H1 (cell line): ENCODE data around the gene ANKDD1A. TPM values are rescaled to one million over a fixed set of nuclear protein-coding genes. Genes with fewer than 3 reads are reported as not detected.

Source experiments
- ASH2L ChIP-seq: fragments of 200-600, 300-600 bp; sonication (generic); IDR thresholded peaks from one replicate; pipeline ENCODE4 v1.7.1; 2017; ENCODE audit warnings: low read length
- ATF2 ChIP-seq: IDR thresholded peaks from 2 replicates; pipeline ENCODE4 v1.6.1; 2012; ENCODE audit warnings: low read length, inconsistent platforms
- BCL11A ChIP-seq, 2 experiments: IDR thresholded peaks; one replicate each; pipeline ENCODE4 v1.6.1; 2011; ENCODE audit warnings: low read depth in 2 of 2, low read length in 2 of 2, mild to moderate bottlenecking in 2 of 2
- CTBP2 ChIP-seq: IDR thresholded peaks from 2 replicates; pipeline ENCODE4 v1.7.0; 2011; ENCODE audit warnings: borderline replicate concordance, mild to moderate bottlenecking, moderate library complexity, mixed read lengths, low read length; ENCODE audit not compliant: insufficient read depth, insufficient read length
- EGR1 ChIP-seq: IDR thresholded peaks from 2 replicates; pipeline ENCODE4 v1.6.1; 2011; ENCODE audit warnings: low read depth, low read length, borderline replicate concordance
- EP300 ChIP-seq, 2 experiments: IDR thresholded peaks; 1 replicate in 1 of 2; 2 replicates in 1 of 2; pipeline ENCODE4 v1.6.1; 2011 to 2012; ENCODE audit warnings: low read depth in 2 of 2, low read length in 2 of 2, mild to moderate bottlenecking in 2 of 2, borderline replicate concordance in 1 of 2, inconsistent platforms in 1 of 2, moderate library complexity in 1 of 2
- EZH2 ChIP-seq: fragments of 200-600 bp; sonication (generic); IDR thresholded peaks from 2 replicates; pipeline ENCODE4 v1.7.1; 2012; ENCODE audit warnings: low read depth, mild to moderate bottlenecking, moderate library complexity, low read length, inconsistent platforms; ENCODE audit not compliant: severe bottlenecking
- JUND ChIP-seq: IDR thresholded peaks from 2 replicates; pipeline ENCODE4 v1.6.1; 2011; ENCODE audit warnings: mild to moderate bottlenecking, improper control_type of control experiment, low read length
- KDM5A ChIP-seq: fragments of 200-600 bp; IDR thresholded peaks from 2 replicates; pipeline ENCODE4 v1.7.1; 2012; ENCODE audit warnings: mild to moderate bottlenecking, low read length, inconsistent platforms, mixed read lengths
- RBBP5 ChIP-seq: IDR thresholded peaks from 2 replicates; pipeline ENCODE4 v1.7.1; 2012; ENCODE audit warnings: low read depth, mild to moderate bottlenecking, inconsistent platforms, low read length, moderate library complexity, borderline replicate concordance
- SP2 ChIP-seq: IDR thresholded peaks from 2 replicates; pipeline ENCODE4 v1.6.1; 2012; ENCODE audit warnings: mild to moderate bottlenecking, low read length, inconsistent platforms
- SUZ12 ChIP-seq: fragments of 200-600 bp; sonication (generic); IDR thresholded peaks from 2 replicates; pipeline ENCODE4 v1.6.1; 2012; ENCODE audit warnings: mild to moderate bottlenecking, inconsistent platforms, low read length, moderate library complexity, mixed read lengths
- TEAD4 ChIP-seq: IDR thresholded peaks from 2 replicates; pipeline ENCODE4 v1.6.1; 2012; ENCODE audit warnings: low read depth, low read length, inconsistent platforms, mixed read lengths
- YY1 ChIP-seq: IDR thresholded peaks from 2 replicates; pipeline ENCODE4 v1.6.1; 2011; ENCODE audit warnings: low read depth, mild to moderate bottlenecking, low read length
- ZNF274 ChIP-seq: IDR thresholded peaks from 2 replicates; pipeline ENCODE4 v1.7.0; 2012; ENCODE audit warnings: low read length, borderline replicate concordance; ENCODE audit errors: extremely low read depth
- polyA plus RNA-seq, 7 experiments: library from polyadenylated mRNA; depleted of rRNA in 3 of 7; stranded (reverse) in 5 of 7; unstranded in 2 of 7; fragments of >200 nt in 5 of 7; fragments of 200-250 nt in 2 of 7; gene quantifications; 1 replicate in 5 of 7; 2 replicates in 1 of 7; 4 replicates in 1 of 7; pipeline versions ENCODE4 v1.2.1 to v1.2.3, GENCODE V29; 2011 to 2013; ENCODE audit warnings: missing spikeins in 2 of 7, mixed read lengths in 2 of 7
- total RNA-seq: library from RNA; stranded (reverse); fragmentation: NEBNext Ultra II Directional; extraction: Animal tissue kit (Norgen Biotek cat#: 25700); gene quantifications from 2 replicates; pipeline ENCODE4 v1.2.1, GENCODE V29; 2021
- TF ChIP-seq, protein P1 (sequence below): IDR thresholded peaks from 2 replicates; pipeline ENCODE4 v1.6.1; 2011; ENCODE audit warnings: low read length, improper control_type of control experiment
- TF ChIP-seq, protein P2 (sequence below): IDR thresholded peaks from 2 replicates; pipeline ENCODE4 v1.6.1; 2012; ENCODE audit warnings: inconsistent platforms

Gene ANKDD1A
- total and polyA plus RNA-seq, 2 of the 8 experiments (the other 6 are each of a cell fraction or from before 2014, with no cell fraction given) = 4.1 to 5.0 TPM

DNA sequence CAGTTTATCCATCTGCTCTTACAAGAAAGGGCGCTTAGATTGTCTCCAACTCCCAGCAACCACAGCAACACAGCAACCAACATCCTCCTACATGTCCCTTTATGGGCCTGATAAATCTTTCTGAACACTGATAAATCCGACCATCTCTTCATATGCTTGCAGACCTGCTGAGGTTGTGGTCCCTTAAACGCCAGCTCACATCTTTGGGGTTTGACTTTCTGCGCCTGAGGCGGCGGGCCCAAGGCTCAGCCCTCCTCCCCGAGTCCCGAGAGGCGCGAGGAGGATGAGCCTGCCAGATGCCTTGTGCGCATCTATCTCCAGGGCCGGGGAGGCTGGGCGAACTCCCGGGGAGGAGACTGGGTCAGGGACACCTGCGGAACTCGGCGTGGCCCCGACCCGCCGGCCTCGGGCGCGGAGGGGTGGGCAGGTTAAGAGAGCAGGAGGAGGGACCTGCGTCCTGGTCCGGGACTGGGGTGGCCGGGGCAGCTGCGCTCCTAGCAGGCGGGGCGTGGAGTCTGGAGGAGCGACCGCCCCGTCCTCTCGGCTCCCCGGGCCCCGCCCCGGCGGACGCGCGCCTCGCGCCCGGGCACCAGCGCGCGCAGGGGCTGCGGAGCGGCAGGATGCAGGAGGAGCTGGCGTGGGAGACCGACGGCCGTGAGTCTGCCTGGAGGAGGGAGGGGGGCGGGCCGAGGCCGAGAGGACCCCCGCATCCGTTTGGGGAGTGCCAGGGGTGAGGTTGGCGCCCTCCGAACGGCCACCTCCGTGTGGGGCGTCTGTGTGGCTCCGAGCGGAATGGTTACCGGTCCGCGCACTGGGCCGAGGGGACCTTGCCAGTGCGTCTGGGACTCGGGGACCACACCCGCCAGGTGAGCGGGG lies at the start of gene ANKDD1A (continued):
- peak; percentile 89; the same call in 1 of the 2 replicates for TF ChIP-seq RBBP5
- no peak for TF ChIP-seq BCL11A (IDR thresholded peaks at IDR 0.05; ENCODE audit: low read depth in 2 of 2, low read length in 2 of 2)
- peak; percentile 69 for TF ChIP-seq ASH2L
- no peak for TF ChIP-seq SP2
- TF ChIP-seq, protein P1, sequence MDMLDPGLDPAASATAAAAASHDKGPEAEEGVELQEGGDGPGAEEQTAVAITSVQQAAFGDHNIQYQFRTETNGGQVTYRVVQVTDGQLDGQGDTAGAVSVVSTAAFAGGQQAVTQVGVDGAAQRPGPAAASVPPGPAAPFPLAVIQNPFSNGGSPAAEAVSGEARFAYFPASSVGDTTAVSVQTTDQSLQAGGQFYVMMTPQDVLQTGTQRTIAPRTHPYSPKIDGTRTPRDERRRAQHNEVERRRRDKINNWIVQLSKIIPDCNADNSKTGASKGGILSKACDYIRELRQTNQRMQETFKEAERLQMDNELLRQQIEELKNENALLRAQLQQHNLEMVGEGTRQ = no peak
- no peak for TF ChIP-seq EGR1
- no peak for TF ChIP-seq TEAD4
- no peak for TF ChIP-seq ATF2
- TF ChIP-seq SUZ12 = no peak
- TF ChIP-seq EP300 (IDR thresholded peaks at IDR 0.05; ENCODE audit: borderline replicate concordance in 1 of 2, low read depth in 2 of 2, low read length in 2 of 2) = no peak
- TF ChIP-seq KDM5A = no peak
- TF ChIP-seq JUND = no peak
- no peak for TF ChIP-seq EZH2
- TF ChIP-seq, protein P2, sequence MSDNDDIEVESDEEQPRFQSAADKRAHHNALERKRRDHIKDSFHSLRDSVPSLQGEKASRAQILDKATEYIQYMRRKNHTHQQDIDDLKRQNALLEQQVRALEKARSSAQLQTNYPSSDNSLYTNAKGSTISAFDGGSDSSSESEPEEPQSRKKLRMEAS = no peak
- no peak for TF ChIP-seq CTBP2
- TF ChIP-seq ZNF274 = no peak
- 0 out of 2 replicates have a peak, but pooled peaks have one; percentile 6 for TF ChIP-seq YY1
